ENCODE data around the gene TM4SF1.
"Not testable (repeated sequence)": the region's sequence is repeated elsewhere in the genome, so short reads cannot be mapped to it uniquely, and the experiment has no call there.

The TM4SF1 gene

GRCh38 chr3:149343951-149344350 lies 33.5 kb downstream of the TM4SF1 start:
- DNase-seq (ENCODE audit: low spot score), result no peak

- DNase-seq (ENCODE audit: low spot score), result no peak
Observed at GRCh38 chr3:149342413-149343380, 34.8 kb downstream of the TM4SF1 start.

GRCh38 chr3:149340310-149340933 lies 37.0 kb downstream of the TM4SF1 start:
- DNase-seq (ENCODE audit: low spot score), result no peak

GRCh38 chr3:149339931-149340309 lies 37.5 kb downstream of the TM4SF1 start:
- DNase-seq (ENCODE audit: low spot score), result no peak

GRCh38 chr3:149337486-149337885 lies 40.0 kb downstream of the TM4SF1 start:
- not testable (repeated sequence) for DNase-seq (ENCODE audit: low spot score)

GRCh38 chr3:149336925-149337324 lies 40.5 kb downstream of the TM4SF1 start:
- DNase-seq (ENCODE audit: low spot score), result no peak

- no peak for DNase-seq (ENCODE audit: low spot score)
Observed at GRCh38 chr3:149333176-149333859, 44.1 kb downstream of the TM4SF1 start, which contains the start of gene TM4SF18. Gene TM4SF18 (minus strand): TSS chr3:149333636. CDS start chr3:149333382, 254 bp downstream.

- DNase-seq (ENCODE audit: low spot score), result no peak
Observed at GRCh38 chr3:149332771-149333170, 44.7 kb downstream of the TM4SF1 start.

GRCh38 chr3:149332227-149332765 lies 45.2 kb downstream of the TM4SF1 start:
- DNase-seq (ENCODE audit: low spot score), result no peak

GRCh38 chr3:149331396-149331795 lies 46.1 kb downstream of the TM4SF1 start:
- no peak for DNase-seq (ENCODE audit: low spot score)

GRCh38 chr3:149330609-149331331 lies 46.7 kb downstream of the TM4SF1 start:
- DNase-seq (ENCODE audit: low spot score), result no peak

- DNase-seq (ENCODE audit: low spot score), result no peak
Observed at GRCh38 chr3:149327156-149327555, 50.3 kb downstream of the TM4SF1 start.

- no peak for DNase-seq (ENCODE audit: low spot score)
Observed at GRCh38 chr3:149325581-149325980, 51.9 kb downstream of the TM4SF1 start.

GRCh38 chr3:149324332-149324731 lies 53.1 kb downstream of the TM4SF1 start:
- DNase-seq (ENCODE audit: low spot score), result no peak

GRCh38 chr3:149321640-149322039 lies 55.8 kb downstream of the TM4SF1 start:
- DNase-seq (ENCODE audit: low spot score), result no peak

- no peak for DNase-seq (ENCODE audit: low spot score)
Observed at GRCh38 chr3:149321136-149321535, 56.3 kb downstream of the TM4SF1 start.

GRCh38 chr3:149319750-149320149 lies 57.7 kb downstream of the TM4SF1 start:
- DNase-seq (ENCODE audit: low spot score), result no peak
